GM18858 (cell line): ENCODE measurements around the gene BAG1.

Experiments used
- ATAC-seq: cut with Tn5 transposase; IDR thresholded peaks from one replicate; pipeline ENCODE4 v1.9.1; 2021; ENCODE audit not compliant: unreplicated experiment

The BAG1 gene

DNA sequence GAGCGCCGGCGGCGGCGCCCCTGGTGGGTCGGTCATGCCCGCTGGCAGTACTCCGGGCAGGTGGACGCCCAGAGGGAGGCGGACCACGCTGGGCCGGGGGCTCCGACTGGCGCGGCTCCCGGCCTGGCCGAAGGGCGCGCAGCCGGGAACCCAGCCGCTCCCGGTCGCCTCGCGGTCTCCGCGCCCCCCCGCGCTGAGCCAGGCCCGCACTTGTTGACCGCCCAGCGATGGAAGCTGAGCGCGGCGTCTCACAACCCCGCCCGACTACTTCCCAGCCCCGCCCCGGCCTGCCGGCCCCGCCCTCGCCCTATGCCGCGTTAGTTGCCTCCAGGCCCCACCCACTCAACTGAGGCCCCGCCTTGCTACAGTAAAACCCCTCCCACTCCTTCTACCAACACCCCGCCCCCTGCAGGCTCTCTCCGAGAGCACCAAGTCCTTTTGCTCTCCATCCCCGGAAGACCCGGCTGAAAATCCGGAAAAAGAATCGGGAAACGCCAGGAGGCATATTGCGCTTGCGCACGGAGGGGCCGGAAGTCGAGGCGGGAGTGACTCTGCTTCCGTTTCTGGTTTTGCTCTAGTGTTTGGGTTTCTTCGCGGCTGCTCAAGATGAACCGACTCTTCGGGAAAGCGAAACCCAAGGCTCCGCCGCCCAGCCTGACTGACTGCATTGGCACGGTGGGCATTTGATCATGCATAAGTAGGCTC, at the start of gene BAG1, which contains the start of gene CHMP5:
TSS of gene BAG1 (minus strand) at position 236 of the 705 bp plus-strand sequence.
TSS of gene CHMP5 (plus strand) at position 577 of the 705 bp plus-strand sequence. CDS start at position 607, 30 bp downstream.
- ATAC-seq = peak; percentile 74

DNA sequence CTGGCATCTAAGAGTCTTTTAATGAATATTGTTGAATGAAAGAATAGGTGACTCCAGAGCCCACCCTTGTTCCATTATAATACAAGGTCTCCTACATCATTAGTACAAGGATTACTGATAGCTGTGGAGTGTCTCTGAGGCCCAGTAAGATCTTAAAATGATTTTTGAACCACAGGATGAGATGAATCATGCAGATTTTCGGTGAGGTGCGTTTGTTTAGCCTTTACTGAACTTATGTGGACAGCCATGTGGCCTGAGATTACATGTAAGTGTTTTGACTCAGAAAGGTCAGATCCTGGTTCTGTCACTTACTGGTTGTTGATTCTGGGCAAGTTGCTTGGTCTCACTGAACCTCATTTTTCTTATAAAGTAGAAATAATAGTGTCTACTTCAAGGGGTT, 47.4 kb upstream of the BAG1 start:
- ATAC-seq = no peak

DNA sequence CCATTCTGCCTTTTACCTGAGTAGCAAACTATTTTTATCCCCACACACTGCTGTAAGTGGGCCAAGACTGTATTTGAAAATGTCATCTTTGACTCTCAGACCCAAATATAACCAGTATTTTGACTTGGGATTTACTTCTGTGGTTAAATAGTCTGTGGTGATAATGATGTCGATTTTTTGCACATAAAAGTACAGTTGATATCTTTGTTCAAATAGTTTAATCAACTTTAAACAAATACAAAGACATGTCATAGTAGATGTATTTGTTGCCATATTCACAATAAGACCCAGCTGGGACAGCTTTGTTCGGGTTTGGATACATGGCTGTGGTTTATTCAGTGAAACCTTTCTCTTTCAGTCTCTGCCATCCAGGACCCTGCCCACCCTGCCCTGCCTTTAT, 46.2 kb upstream of the BAG1 start:
- ATAC-seq = no peak

DNA sequence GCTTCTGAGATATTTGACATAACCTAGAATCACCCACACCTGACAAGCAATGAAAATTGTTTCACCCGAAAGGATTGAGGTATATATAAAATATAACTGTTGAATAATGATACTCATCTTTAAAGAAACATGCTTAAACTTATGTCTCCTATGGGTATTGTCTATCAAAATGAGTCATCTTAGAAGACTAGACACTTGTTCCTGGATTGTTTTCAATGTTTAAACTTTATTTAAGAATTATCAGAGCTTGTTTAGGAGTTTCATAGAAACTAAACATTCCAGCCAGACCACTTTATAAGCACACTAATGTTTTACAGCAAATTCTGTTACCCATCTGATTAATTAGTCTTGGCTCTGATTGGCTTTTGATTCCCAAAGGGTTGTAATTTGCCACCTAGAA, 45.4 kb upstream of the BAG1 start:
- ATAC-seq = no peak

DNA sequence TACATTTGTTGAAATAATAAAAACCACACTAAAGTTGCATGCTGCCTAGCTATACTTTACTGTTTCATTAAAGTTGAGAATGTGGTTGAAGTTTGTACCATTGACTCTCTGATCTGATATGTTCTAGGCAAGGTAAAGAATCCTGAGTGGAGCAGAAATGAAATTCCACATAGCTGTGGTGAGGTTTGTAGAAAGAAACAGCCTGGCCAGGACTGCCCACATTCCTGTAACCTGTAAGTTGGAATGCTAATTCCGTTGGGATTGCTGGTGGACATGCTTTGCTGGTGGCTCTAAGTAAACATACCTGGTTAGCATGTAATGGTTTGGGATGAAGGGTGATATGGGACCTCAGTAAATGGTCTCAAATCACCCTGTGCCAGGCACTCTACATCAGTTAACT, 42.6 kb upstream of the BAG1 start:
- ATAC-seq = no peak

DNA sequence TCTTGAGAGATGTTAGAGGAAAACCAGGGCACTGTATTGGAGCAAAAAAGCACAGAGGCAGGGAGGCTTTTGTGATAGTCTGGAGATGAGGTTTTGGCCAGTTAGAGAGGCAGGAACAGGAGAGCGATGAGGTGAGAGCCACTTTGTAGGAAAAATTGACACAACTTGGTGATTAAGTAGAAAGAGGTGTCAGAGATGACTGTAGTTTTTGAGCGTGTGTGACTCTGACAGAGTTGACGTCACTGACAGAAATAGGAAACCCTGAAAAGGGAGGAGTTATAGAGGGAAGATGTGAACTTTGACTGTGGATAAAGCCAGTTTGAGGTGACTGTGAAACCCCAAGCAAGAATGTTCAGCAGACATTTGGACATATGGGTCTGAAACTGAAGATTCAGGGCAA, 41.5 kb upstream of the BAG1 start:
- no peak for ATAC-seq

DNA sequence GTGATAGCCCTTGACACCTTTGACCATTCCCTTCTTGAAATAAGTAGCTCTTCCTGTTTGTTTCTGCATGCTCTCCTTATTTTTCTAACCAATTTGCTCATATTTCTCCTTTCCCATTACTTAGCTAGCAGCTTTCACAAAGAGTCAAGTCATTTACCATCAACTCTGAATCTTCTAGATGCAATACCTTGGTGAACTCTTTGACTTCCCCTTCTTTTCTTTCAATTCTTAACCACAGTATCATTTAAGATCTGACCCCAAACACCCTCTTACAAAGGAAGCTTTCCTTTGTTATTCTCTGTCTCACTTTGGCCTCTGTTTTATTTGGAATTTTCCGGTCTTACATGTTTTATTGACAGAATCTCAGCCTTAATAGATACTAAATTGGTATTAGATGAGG, 39.9 kb upstream of the BAG1 start:
- ATAC-seq = no peak

DNA sequence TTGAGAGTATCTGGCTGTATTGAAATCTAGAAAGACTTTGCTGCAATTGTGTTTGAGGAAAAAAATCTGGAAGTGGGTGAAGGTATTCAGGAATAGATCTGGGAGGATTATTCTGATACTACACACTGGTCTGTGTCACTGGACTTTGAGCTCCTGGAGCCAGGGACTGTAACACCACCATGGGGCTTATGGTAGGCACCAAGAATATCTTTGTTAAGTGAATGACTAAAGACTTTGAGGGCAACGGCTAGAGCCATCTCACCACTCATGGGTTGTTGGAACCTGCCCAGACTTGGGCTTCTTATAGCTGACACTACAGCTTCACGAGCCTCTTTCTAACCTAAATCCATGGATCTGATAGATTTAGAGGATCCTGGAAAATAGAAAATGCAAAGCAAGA, 36.0 kb upstream of the BAG1 start:
- ATAC-seq = no peak

DNA sequence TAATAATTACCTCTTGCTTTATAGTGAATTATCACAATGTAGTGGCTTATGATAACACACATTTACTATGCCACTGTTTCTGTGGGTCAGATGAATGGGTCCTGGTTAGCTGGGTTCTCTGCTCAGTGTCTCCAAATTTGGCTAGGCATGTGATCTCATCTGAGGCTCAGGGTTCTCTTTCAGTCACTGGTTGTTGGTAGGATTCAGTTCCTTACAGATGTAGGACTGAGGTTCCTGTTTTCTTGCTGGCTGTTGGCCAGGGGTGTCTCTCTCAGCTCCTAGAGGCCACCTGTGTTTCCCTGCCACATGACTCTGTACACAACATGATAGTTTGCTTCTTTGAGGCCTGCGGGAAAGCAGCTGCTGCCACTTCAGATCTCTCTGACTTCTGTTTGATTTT, 32.9 kb upstream of the BAG1 start:
- peak; percentile 93 for ATAC-seq

DNA sequence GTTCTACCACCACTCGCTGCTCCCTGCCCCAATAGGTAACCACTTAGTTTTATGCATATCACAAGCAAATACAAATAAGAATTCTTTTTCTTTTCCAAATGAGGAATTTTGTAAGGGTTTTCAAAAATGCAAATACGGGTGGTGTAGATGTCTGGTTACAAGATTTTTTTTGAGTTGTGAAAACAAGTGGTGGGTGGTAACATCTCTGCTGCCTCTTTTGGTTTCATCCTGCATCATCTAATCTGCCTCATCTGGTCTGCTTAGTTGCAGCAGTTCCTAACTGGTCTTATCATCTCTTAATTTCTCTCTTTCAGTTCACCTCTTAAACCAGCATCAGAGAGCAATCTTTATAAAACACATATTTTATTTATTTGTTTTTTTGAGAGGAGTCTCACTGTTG, 31.1 kb upstream of the BAG1 start:
- peak; percentile 42 for ATAC-seq

DNA sequence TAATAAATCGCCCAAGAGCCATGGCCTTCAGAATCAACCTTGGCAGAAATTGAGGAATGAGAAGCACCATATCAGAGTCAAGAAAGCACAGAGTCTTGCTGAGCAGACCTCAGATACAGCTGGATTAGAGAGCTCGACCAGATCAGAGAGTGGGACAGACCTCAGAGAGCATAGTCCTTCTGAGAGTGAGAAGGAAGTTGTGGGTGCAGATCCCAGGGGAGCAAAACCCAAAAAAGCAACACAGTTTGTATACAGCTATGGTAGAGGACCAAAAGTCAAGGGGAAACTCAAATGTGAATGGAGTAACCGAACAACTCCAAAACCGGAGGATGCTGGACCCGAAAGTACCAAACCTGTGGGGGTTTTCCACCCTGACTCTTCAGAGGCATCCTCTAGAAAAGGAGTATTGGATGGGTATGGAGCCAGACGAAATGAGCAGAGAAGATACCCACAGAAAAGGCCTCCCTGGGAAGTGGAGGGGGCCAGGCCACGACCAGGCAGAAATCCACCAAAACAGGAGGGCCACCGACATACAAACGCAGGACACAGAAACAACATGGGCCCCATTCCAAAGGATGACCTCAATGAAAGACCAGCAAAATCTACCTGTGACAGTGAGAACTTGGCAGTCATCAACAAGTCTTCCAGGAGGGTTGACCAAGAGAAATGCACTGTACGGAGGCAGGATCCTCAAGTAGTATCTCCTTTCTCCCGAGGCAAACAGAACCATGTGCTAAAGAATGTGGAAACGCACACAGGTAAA, 30.3 kb upstream of the BAG1 start:
- no peak for ATAC-seq

DNA sequence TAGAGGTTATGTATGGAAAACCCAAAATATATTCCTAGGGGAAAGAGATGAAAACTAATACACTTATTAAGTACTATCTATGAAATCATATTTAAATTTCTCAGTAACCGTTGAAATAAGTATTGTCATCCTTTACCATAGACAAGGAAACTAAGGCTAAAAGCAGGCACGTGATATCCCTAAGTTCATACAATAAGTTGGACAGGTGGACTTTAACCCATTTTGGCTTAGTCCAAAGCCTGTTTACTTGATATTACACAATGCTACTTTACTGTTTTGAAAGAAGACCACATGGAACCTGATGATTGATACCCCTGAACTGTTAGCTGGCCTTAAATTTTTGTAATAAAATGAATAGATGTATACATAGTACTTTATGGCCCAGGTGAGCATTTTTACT, 29.3 kb upstream of the BAG1 start:
- no peak for ATAC-seq

DNA sequence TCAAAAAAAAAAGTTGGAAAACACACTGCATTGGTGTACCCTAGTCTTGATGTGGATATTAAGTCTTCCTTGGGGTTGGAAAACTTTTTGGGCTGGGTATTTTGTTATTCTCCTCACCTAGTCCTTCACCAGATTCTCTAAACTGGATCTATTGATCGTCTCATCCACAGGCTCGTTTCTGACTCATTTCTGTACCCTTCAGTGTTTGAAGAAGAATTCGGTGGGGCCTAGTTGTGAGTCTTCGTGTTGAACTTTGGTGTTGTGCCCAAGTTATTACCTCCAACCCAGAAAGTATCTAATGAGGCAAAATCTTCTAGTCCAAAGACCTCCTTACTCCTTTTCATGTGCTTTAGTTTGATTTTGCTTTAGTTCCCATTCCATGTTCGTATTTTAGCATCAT, 27.4 kb upstream of the BAG1 start:
- ATAC-seq = no peak

DNA sequence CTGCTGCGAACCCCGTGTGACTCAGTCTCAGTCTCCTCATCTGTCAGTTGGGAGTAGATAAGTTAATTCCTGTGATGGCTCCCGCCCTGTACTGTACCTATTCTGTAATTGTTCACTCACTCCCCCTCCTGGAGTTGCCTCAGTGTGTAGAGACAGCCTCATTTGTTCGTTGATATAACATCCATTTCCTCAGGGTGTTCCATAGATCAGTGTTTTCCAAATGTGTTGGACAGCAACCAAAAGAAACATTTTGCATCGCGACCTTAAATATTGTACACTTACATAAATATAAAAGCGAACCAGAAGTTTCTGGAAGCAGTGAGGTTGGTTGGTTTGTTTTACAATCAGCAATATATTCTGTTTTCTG, 26.5 kb upstream of the BAG1 start:
- no peak for ATAC-seq

DNA sequence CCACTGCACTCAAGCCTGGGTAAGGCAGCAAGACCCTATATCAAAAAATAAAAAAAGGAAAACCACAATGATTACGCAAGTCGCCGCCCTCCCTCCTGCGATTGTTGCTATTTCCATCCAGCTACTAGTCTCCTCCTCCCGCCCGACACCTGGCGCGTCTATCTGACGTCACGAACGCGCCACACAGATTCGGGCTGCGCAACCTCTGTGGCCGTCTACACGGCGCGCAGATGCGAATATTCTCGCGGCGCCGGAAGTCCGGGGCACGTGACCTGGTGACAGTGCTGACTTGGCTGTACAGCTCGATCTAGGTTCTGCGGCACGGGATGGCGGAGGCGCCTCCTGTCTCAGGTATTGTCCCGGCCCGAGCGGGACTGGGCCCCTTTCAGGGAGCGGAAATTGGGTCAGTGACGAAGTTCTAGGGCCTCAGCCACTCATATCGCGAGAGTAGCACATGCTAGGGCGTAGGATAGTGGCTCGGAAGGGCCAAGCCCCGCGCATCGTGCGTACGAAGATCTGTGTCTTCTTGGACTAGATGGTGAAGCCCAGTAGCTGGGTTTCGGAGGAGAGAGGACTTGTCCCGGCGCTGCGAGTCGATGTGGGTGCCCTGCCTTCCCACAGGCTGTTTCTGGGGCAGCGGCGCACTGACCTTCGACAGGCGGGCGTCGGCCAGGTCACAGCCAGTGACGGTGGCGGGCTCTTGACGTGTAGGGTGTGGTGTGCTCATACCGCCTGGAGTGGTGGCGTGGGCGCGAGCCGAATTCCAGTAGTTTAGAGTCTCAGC, 25.9 kb upstream of the BAG1 start, which contains the start of gene NFX1:
TSS of gene NFX1 (plus strand) at position 270 of the 784 bp plus-strand sequence. CDS start at position 327, 57 bp downstream.
- peak; percentile 77 for ATAC-seq

DNA sequence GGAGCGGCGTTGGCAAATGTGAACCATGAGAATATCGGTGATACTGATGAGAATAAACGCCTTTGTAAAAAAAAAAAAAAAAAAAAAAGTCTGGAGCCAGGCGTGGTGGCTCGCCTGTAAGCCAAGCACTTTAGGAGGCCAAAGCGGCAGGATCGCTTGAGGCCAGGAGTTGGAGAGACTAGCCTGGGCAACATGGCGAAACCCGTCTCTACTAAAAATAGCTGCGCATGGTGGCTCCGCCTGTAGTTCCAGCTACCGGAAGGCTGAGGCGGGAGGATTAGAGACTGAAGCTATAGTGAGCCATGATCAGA, 25.4 kb upstream of the BAG1 start:
- ATAC-seq = no peak

DNA sequence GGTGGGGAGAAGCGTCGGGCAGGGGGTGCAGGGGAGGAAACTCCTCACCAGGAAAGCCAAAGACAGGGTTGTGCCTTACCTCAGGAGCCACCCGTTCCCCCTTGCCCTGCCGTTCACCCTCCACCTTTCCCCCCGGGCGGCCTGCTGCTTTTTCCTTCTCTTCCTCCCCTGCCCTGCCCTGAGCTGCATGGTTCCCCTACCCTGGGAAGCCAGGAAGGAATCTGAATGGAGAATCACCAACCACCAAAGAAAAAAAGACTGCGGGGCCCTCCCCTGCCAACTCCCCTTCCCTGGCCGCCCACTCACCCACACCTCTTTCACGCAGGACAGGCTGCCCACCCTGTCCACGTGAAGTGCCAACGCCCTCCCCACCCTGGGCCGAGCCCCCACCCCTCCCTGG, 25.0 kb upstream of the BAG1 start:
- no peak for ATAC-seq

DNA sequence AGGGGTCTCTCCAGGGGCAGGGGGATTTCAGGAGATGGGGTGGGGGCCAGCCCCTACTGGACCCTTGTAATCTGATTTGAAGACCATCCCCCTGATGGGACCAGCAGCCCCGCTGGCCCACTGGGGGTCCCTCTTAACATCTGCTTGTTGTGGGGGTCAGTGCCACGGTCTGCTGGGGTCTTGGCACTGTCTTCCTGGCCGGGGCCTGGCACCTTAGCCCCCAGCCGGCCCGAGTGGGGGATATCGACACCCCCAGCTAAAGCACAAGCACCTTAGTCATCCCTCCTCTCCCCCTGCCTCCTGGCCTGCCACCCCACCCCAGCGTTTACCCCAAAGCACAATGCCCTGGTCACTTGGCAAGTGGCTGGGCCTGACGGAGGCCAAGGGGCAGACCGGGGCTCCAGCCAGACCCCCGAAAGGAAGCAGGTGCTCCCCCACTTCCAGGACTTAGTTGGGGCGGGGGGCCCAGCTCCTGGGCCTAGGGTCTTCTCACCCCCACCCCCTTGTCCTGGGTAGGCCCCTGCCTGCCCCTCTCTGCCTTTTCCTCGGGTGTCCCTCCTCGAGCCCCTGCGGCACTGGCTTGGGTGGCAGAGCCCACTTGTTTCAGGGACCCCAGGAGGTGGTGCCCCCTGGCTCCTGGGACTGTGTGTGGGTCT, 24.4 kb upstream of the BAG1 start:
- no peak for ATAC-seq

DNA sequence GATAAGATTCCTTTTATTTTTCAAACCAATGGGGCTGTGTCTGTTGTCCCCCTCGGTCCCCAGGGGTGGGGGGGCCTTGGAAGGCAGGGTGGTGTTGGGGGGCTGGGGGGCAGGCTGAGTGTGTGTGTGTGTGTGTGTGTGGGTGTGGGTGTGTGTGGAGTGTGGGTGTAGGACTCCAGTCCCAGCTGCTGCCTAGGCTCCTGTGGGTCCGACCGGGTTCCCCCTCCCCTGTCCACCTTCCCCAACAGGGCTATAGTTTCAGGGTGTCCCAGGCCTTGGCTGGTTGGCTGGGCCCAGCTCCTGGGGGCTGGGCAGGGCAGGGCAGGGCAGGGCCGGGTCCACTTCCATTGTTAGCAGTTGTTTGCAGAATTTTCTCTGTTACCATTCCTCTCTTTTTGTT, 23.7 kb upstream of the BAG1 start:
- no peak for ATAC-seq

DNA sequence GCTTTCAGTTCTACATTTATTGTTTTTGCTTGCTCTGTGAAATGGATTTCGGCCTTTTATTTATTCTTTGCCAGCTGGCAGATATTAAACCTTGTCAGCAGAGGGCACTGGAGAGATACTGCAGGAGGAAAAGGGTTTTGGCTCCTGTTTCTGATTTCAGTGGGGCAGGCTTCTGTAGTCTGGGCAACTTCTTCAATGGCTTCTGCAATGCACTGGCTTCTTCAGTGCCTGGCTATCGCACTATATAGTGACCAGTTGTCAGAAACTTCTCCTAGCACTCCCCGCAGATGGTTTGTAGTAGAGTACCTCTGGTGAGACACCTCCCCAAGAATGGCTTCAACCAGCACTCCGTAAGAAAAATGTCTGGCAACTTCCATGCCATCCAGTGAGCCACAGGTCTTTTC, 22.6 kb upstream of the BAG1 start:
- no peak for ATAC-seq

DNA sequence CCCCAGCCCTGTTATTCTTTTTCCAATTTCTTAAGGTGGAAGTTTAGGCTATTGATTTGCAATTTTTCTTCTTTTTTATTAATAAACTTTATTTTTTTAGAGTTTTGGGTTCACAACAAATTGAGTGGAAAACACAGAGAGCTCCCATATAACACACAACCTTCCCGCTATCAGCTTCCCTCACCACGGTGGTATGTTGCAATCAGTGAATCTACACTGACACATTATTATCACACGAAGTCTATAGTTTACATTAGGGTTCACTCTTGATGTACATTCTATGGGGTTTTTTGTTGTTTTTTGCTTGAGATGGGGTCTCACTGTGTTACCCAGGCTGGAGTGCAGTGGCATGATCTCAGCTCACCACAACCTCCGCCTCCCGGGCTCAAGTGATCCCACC, 21.0 kb upstream of the BAG1 start:
- no peak for ATAC-seq
